PFSK-1 (cell line): Measurements from ENCODE around the gene TNC.

Experiments used
- REST ChIP-seq, 2 experiments: IDR thresholded peaks; 2 replicates each; pipeline versions ENCODE4 v1.6.1 to v1.8.0; 2011 to 2012; ENCODE audit warnings: low read depth in 2 of 2, low read length in 2 of 2, control low read depth in 1 of 2, inconsistent platforms in 1 of 2, mild to moderate bottlenecking in 1 of 2, moderate library complexity in 1 of 2; ENCODE audit not compliant: insufficient read depth in 1 of 2
- SIN3A ChIP-seq: IDR thresholded peaks from 2 replicates; pipeline ENCODE4 v1.6.1; 2012; ENCODE audit warnings: mild to moderate bottlenecking, low read length, moderate library complexity, borderline replicate concordance; ENCODE audit not compliant: insufficient read depth

GRCh38 chr9:115043632-115044031 is 74.3 kb downstream of the TNC start:
- TF ChIP-seq REST (IDR thresholded peaks at IDR 0.05; ENCODE audit: insufficient read depth in 1 of 2, low read depth in 2 of 2, low read length in 2 of 2) (no peak), SIN3A (no peak)
